Endothelial cell of umbilical vein (primary cell): ENCODE data around the gene HBS1L.

Experiments used
- EZH2 ChIP-seq: IDR thresholded peaks from 2 replicates; pipeline ENCODE4 v1.6.1; 2012; ENCODE audit warnings: borderline replicate concordance, low read depth, mild to moderate bottlenecking, moderate library complexity, low read length, inconsistent platforms; ENCODE audit not compliant: severe bottlenecking
- JUN ChIP-seq: IDR thresholded peaks from 2 replicates; pipeline ENCODE4 v1.6.1; 2011; ENCODE audit warnings: borderline replicate concordance, low read depth; ENCODE audit not compliant: insufficient read length, insufficient read depth
- MYC ChIP-seq: IDR thresholded peaks from one replicate; pipeline ENCODE4 v1.6.1; 2011; ENCODE audit warnings: mild to moderate bottlenecking, low read depth, low read length
- POLR2A ChIP-seq: IDR thresholded peaks from 2 replicates; pipeline ENCODE4 v1.6.1; 2012; ENCODE audit warnings: low read depth, mild to moderate bottlenecking, control low read depth, low read length
- POLR2AphosphoS5 ChIP-seq: IDR thresholded peaks from 2 replicates; pipeline ENCODE4 v1.6.1; 2012; ENCODE audit warnings: low read depth, mild to moderate bottlenecking, control low read depth, low read length, moderate library complexity; ENCODE audit not compliant: insufficient read depth
- TF ChIP-seq, protein P1 (sequence below), 2 donors: IDR thresholded peaks; 1 replicate in 1 of 2; 2 replicates in 1 of 2; pipeline ENCODE4 v1.5.1; 2011; ENCODE audit warnings: low read length in 2 of 2, mild to moderate bottlenecking in 2 of 2, moderate library complexity in 2 of 2, control low read depth in 1 of 2, inconsistent platforms in 1 of 2, low read depth in 1 of 2; ENCODE audit not compliant: insufficient read depth in 1 of 2; ENCODE audit errors: extremely low read depth in 1 of 2
- TF ChIP-seq, protein P2 (sequence below): IDR thresholded peaks from 2 replicates; pipeline ENCODE4 v1.6.1; 2011; ENCODE audit not compliant: insufficient read depth, insufficient read length

DNA sequence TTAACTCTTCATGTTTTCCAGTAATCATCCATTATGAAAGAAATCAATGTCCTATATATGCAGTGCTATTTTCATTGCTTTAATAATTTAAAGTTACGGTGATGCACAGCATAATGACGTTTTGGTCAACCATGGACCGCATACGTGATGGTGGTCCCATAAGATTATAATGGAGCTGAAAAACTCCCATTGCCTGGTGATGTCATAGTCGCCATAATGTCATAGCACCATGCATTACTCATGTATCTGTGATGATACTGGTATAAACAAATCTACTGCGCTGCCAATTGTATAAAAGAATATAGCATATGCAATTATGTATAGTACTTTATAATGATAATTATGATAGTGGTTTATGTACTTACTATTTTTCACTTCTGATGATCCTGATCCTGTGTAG, 62.5 kb downstream of the HBS1L start:
- TF ChIP-seq, protein P1, sequence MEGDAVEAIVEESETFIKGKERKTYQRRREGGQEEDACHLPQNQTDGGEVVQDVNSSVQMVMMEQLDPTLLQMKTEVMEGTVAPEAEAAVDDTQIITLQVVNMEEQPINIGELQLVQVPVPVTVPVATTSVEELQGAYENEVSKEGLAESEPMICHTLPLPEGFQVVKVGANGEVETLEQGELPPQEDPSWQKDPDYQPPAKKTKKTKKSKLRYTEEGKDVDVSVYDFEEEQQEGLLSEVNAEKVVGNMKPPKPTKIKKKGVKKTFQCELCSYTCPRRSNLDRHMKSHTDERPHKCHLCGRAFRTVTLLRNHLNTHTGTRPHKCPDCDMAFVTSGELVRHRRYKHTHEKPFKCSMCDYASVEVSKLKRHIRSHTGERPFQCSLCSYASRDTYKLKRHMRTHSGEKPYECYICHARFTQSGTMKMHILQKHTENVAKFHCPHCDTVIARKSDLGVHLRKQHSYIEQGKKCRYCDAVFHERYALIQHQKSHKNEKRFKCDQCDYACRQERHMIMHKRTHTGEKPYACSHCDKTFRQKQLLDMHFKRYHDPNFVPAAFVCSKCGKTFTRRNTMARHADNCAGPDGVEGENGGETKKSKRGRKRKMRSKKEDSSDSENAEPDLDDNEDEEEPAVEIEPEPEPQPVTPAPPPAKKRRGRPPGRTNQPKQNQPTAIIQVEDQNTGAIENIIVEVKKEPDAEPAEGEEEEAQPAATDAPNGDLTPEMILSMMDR (IDR thresholded peaks at IDR 0.05; ENCODE audit: extremely low read depth in 1 of 2, insufficient read depth in 1 of 2, low read depth in 1 of 2, low read length in 2 of 2), result no peak
- TF ChIP-seq POLR2AphosphoS5 (no peak), EZH2 (no peak), POLR2A (no peak), JUN (no peak), MYC (no peak)
- TF ChIP-seq, protein P2, sequence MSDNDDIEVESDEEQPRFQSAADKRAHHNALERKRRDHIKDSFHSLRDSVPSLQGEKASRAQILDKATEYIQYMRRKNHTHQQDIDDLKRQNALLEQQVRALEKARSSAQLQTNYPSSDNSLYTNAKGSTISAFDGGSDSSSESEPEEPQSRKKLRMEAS, result no peak
